HEK293 (cell line): ENCODE data around the gene SAP30L.

Experiments
- GLIS1 ChIP-seq: fragments of 450-650 bp; formaldehyde crosslinking; IDR thresholded peaks from 2 replicates; pipeline ENCODE4 v1.5.1; 2016; ENCODE audit warnings: missing biosample characterization, missing genetic modification characterization
- MZF1 ChIP-seq: fragments of 450-650 bp; formaldehyde crosslinking; IDR thresholded peaks from 2 replicates; pipeline ENCODE4 v1.5.1; 2017; ENCODE audit warnings: missing biosample characterization, missing genetic modification characterization, borderline replicate concordance
- SETDB1 ChIP-seq: IDR thresholded peaks from one replicate; pipeline ENCODE4 v1.6.1; 2017; ENCODE audit warnings: mild to moderate bottlenecking, low read length, moderate library complexity, mixed read lengths; ENCODE audit not compliant: insufficient read length
- TCF7L2 ChIP-seq: IDR thresholded peaks from 2 replicates; pipeline ENCODE4 v1.6.1; 2011; ENCODE audit warnings: low read depth, mild to moderate bottlenecking, inconsistent platforms, low read length, moderate library complexity, borderline replicate concordance
- ZNF600 ChIP-seq: fragments of 450-650 bp; formaldehyde crosslinking; IDR thresholded peaks from 2 replicates; pipeline ENCODE4 v1.5.1; 2016; ENCODE audit warnings: missing biosample characterization, missing genetic modification characterization
- ZNF660 ChIP-seq: fragments of 450-650 bp; IDR thresholded peaks from 2 replicates; pipeline ENCODE4 v1.5.1; 2018; ENCODE audit warnings: missing biosample characterization, mild to moderate bottlenecking, missing genetic modification characterization
- TF ChIP-seq, protein P1 (sequence below): fragments of 450-650 bp; formaldehyde crosslinking; IDR thresholded peaks from 2 replicates; pipeline ENCODE4 v1.5.1; 2016; ENCODE audit warnings: missing biosample characterization, missing genetic modification characterization
- TF ChIP-seq, protein P2 (sequence below): fragments of 450-650 bp; formaldehyde crosslinking; IDR thresholded peaks from 2 replicates; pipeline ENCODE4 v1.5.1; 2016; ENCODE audit warnings: missing biosample characterization, missing genetic modification characterization

DNA sequence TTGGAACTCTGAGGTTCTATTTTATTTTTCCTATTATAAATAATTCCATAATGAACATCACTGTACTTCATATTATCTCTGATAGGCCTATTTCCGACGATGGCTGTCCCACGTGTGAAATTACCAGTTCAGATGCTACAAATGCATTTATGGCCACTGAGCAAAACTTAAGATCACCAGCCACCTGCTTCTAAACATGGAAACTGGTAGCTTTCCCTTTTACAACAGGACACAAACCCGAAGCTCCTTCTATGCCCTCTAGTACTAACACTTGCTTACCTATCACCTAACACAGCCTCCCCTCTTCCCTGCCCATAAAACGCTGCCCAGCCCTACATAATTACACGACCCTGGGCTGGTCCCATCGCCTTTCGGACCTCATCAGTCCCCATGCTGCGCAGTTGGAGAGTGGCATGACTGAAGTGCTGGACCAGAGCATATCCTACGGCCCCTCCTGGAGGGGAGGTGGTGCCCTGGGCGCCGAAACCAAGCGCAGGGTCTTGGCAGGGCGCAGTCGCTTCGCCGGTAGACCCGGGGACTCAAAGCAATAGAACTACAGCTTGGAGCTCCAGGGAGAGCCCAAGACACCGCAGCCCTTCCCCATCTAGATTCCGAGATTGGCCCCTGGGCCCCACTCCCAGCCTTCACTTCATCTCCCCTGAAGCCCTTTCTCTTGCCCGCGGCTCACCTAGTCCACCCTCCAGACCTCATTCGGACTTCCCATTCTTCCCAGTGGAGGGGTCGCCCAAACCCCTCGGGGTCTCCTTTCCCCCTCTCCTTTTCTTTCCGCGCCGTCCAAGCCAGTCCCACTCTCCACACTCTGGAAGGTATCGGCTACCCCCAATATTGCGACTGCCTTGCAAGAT is 1.0 kb upstream of the SAP30L start:
- TF ChIP-seq ZNF600 (peak; percentile 92), SETDB1 (no peak), GLIS1 (tag by site-specific recombination) (no peak), TCF7L2 (no peak), ZNF660 (tag by site-specific recombination) (no peak), MZF1 (tag by site-specific recombination) (no peak)
- TF ChIP-seq, protein P1, sequence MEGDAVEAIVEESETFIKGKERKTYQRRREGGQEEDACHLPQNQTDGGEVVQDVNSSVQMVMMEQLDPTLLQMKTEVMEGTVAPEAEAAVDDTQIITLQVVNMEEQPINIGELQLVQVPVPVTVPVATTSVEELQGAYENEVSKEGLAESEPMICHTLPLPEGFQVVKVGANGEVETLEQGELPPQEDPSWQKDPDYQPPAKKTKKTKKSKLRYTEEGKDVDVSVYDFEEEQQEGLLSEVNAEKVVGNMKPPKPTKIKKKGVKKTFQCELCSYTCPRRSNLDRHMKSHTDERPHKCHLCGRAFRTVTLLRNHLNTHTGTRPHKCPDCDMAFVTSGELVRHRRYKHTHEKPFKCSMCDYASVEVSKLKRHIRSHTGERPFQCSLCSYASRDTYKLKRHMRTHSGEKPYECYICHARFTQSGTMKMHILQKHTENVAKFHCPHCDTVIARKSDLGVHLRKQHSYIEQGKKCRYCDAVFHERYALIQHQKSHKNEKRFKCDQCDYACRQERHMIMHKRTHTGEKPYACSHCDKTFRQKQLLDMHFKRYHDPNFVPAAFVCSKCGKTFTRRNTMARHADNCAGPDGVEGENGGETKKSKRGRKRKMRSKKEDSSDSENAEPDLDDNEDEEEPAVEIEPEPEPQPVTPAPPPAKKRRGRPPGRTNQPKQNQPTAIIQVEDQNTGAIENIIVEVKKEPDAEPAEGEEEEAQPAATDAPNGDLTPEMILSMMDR (tag by site-specific recombination), result no peak
- TF ChIP-seq, protein P2, sequence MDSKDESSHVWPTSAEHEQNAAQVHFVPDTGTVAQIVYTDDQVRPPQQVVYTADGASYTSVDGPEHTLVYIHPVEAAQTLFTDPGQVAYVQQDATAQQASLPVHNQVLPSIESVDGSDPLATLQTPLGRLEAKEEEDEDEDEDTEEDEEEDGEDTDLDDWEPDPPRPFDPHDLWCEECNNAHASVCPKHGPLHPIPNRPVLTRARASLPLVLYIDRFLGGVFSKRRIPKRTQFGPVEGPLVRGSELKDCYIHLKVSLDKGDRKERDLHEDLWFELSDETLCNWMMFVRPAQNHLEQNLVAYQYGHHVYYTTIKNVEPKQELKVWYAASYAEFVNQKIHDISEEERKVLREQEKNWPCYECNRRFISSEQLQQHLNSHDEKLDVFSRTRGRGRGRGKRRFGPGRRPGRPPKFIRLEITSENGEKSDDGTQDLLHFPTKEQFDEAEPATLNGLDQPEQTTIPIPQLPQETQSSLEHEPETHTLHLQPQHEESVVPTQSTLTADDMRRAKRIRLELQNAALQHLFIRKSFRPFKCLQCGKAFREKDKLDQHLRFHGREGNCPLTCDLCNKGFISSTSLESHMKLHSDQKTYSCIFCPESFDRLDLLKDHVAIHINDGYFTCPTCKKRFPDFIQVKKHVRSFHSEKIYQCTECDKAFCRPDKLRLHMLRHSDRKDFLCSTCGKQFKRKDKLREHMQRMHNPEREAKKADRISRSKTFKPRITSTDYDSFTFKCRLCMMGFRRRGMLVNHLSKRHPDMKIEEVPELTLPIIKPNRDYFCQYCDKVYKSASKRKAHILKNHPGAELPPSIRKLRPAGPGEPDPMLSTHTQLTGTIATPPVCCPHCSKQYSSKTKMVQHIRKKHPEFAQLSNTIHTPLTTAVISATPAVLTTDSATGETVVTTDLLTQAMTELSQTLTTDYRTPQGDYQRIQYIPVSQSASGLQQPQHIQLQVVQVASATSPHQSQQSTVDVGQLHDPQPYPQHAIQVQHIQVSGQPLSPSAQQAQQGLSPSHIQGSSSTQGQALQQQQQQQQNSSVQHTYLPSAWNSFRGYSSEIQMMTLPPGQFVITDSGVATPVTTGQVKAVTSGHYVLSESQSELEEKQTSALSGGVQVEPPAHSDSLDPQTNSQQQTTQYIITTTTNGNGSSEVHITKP, result peak; percentile 99
